HL-60/S4 treated with retinoic acid at 250 ng/mL for 4 days and 3 days (cell line): Measurements from ENCODE around the gene SELENOS.

Experiments used
- in situ Hi-C: fragments of 300-500 bp; cut with MboI; formaldehyde crosslinking; loops from 2 replicates; pipeline ENCODE4 v1.7.0; 2022; ENCODE audit warnings: low sequenced_read_pairs

Gene SELENOS

DNA sequence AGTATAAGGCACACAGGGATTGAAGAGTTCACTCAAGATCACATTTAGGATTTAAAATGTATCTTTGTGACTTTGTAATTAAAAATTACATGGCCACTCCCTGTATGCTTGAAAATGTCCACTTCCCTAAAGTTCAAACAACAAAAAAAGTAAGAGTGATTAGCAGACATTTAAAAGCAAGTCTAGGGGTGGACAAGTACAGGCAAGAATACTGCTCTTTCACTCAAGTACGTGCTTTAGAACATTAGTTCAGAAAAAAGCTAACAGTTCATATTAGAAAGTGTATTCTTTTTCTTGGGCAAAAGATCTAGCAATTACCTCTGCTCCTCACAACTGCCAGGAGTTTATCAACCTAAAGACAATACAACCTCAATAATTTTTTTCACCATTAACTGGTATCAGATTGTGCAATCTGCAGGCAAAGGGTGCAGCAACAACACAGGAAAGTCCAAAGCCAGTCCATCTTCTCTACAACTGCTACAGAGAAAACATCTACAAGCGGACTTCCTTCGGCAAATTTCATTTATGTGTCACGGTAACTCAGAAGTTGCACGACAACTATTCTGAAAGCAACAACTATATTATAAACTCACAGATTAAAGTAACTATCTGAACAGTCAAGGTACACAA lies 43.5 kb downstream of the SELENOS start:
- in situ Hi-C loops = no loop called here

DNA sequence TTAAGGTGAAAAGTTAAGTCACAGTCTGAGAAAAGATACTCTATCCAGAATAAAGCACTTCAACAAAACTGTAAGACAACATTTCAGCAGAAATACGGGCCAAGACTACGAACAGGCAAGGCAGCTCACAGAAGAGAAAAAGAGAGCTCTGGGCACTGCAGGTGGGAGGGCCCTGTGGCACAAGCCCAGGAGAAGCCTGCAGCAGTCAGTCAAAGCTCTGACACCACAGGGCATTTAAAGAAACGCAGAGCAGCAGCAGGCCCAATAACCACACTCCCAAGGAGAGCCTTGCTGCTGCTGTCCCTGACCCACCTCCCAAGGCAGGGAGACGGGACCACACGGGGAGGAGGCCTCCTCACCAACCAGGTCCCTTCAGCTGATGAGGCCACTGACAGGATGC lies 44.6 kb downstream of the SELENOS start:
- in situ Hi-C loops = no loop called here

DNA sequence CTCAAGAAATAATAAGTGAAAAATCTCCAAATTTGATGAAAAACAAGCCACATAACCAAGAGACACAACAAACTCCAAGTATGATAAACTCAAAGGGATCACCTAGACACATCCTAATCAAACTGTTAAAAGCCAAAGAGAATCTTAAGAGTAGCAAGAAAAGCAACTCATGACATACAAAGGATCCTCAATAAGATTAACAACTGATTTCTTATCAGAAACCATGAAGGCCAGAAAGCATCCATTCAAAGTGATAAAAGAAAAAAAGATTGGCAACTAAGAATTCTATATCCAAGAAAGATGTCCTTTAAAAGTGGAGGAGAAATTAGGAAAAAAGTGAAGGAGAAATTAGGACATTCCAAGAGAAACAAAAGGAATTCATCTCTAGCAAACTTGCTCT lies 49.0 kb downstream of the SELENOS start:
- in situ Hi-C loops = no loop called here

DNA sequence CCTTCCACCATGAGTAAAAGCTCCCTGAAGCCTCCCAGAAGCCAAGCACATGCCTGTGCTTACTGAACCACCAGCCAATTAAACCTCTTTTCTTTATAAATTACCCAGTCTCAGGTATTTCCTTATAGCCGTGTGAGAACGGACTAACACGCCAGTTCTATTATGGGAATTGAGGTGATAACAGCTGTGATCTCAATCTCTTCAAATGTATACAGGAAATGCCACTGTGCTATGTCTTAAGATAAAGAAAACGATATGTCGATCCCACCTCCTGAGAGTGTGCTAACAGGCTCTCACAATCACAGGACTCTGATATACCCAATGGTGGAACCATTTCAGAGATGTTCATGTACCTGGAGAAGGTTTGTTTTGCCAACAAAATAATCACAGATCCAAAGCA lies 51.6 kb downstream of the SELENOS start:
- in situ Hi-C loops = no loop called here
